NCI-H82 treated with DMSO at 0.1 percent for 48 hours (cell line): Measurements from ENCODE around the gene METTL21A.
"Not testable (repeated sequence)": the region's sequence is repeated elsewhere in the genome, so short reads cannot be mapped to it uniquely, and the experiment has no call there.

Experiments used
- DNase-seq: peaks from one replicate; lab custom pipeline; 2025; ENCODE audit not compliant: unreplicated experiment; lab: John Stamatoyannopoulos, UW

Gene METTL21A

DNA sequence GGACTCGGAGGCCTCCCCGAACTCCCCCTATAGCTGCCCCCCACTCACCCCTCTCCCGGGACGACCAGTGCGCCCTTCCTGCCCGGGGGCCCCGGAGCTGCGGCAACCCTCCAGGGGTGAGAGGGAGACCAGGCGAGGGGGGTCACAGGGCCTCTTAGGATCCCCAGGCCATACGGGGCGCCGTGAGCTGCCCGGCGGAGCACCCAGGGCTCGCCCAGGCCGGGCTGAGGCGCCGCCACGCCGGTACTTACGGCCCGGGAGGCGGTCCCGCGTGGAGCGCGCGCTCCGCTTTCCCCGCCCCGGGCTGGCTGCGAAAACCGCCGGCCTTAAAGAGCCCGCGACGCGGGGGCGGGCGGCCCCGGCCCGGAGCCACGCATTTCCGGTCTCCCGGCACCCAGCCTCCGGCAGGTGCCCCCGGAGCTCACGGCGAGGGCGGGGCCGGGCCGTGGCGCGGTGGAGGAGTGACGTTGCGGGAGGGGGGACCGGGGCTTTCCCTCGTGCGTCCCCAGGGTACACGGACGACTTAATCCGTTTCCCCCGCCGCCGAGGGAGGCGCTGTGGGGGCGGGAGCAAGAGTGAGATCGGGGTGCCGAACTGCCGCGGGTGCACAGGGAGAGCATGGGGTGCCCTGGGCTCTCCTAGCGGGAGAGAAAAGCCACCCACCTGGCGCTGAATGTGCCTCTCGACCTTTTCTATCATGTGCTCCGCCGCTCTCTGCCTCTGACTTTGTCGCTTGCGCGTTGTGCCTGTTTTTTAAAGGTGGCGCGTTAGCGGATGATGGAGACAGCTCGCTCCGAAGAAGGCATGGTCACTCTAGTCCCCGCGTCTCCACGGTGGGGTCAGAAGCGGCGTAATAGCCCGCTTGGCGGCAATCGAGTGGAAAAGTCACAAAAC, at the start of gene METTL21A:
TSS of gene METTL21A (minus strand) at position 381 of the 894 bp plus-strand sequence. CDS start 1,019 bp downstream, outside the sequence.
- DNase-seq, result peak; percentile 80

DNA sequence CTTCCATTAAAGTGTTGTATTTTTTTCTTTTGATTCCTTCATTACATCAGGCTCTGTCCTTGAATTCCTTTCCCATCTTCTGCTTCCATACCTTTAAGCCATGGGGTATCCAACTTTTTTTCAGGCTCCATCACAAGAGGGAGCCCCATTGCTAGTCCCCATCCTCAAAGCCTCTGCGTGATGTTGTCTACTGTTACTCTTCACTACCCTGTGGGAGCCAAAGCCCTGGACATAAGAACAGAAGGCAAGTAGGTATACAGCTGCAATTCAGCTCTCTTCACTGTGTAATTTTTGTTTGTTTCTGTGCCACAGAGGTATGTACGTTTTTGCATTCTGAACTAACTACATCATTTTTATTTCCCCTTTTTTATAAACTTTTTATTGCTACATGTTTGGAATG, 49.6 kb upstream of the METTL21A start:
- no peak for DNase-seq

DNA sequence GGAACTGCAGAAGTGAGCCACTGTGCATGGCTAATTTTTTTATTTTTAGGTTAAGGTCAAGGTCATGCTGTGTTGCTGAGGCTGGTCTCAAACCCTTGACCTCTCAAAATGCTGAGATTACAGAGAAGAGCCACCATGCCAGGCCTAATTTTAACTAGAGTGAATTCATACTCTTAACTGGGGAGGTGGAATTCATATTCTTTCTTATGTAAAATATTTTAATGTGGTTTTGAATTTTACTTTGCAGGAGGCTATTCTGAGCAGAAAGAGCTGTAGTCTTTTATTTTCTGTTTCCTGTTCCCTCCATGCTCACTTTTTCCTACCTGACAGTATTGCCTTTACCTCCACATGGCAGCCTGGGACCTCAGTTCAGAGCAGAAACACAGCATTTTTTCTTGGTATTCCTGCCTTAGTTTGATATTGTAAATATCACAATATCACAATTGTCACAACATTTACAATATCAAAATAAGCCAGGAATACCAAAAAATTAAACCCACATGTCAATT, 49.1 kb upstream of the METTL21A start:
- DNase-seq, result no peak

DNA sequence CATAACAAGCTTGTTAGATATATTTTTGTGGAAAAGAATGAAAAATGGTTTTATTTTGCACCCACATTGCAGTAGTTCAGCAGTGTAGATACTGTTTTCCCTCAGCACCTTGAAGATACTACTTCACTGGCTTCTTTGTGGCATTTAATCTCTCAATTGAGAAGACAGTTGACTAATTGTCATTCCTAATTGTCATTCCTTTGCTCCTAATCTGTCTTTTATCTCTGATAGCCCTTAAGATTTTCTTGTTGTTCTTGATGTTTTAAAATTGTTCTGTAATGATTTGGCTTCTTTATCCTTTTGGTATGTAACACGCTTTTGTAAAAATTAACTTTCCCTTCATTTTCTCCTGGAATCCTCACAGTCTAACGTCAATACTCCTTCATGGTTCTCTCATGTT, 48.2 kb upstream of the METTL21A start:
- no peak for DNase-seq

DNA sequence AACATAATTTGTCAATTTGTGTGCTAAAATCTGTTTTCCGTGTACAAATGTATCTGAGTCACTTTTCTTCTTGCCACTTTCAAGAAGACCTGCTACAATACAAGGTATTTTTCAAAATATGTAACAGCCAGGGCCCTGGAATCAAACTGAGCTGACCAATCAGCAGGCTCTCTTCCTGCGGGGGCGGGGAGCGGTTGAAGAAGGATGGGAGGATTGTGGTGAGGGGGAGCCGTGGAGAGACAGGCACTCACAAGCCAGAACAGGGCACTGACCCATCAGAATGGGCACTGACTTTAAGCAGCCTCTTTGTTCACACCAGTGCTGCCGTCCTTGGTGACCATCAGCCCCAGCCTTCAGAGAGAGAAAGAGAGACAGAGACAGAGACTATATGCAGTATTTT, 45.7 kb upstream of the METTL21A start:
- DNase-seq, result no peak

DNA sequence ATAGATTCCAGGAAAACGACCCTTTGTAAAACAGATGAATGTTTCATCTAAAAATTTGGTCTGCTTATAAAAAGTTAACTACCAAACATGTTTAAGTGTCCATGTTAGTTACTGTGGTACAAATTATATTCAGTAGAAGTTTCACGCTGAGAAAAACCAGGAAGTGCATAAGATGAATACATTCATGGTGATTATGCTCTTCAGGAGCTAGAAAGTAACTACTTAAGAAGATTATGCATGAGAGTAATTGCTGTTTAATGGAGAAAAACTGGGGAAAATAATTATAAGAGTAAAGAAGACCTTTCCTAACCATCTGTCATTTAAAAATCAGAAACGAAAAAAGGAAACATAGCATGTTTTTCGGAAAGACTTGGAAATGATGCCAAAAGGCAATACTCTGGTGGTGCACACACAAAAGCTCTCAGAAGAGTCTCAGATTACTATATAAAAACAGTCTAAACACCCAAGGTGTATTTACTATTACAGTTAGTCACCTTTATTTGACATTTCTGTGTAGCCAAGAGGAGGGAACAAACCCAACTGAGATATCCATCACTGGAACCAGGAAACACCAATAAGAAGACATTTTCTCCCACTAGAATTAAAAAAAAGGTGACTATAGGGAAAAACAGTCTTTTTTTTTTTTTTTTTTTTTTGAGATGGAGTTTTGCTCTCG, 38.8 kb upstream of the METTL21A start:
- no peak for DNase-seq

DNA sequence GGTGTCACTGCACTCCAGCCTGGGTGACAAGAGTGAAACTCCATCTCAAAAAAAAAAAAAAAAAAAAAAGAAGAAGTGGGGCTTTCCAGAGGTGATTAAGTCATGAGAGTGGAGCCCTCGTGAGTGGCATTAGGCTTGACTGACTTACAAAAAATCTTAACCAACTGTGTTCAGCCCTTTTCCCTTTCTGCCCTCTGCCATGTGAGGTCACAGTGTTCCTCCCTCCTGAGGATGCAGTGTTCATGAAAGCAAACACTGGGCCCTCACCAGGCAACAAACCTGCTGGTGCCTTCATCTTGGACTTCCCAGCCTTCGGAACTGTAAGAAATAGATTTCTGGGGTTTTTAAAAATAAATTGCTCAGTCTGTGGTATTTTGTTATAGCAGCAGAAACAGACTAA, 37.0 kb upstream of the METTL21A start:
- DNase-seq, result no peak

DNA sequence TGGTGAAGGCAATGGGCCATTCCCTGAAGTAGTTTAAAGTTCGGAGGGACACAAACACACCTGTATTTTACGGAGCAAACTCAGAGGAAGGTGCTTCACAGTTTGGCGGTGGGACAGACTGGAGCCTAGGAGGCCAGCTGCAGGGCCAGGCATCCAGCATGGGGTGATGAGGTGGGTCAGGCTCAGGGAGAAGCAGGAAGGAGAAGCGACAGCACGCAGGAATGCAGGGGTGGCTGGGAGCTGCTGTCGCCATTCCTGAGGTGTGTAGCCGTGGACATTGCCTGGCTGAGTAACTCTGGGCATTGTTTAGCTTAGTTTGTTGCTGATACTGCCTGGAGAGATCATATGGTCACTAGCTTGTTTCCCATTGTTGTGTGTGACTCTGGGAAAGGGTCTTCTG, 35.8 kb upstream of the METTL21A start:
- DNase-seq, result no peak

DNA sequence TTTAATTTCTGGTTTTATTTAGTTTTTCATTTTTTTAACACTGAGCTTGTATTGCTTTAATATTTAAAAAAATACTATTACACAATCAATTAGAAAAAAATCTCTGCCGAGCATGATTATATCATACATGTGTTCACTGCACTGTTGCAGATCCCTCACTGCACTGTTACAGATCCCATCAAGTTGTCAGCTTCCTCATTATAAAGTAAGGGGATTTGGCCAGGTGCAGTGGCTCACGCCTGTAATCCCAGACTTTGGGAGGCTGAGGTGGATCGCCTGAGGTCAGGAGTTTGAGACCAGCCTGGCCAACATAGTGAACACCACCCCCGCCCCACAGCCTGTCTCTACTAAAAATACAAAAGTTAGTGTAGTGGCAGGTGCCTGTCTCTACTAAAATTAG, 33.0 kb upstream of the METTL21A start:
- no peak for DNase-seq

DNA sequence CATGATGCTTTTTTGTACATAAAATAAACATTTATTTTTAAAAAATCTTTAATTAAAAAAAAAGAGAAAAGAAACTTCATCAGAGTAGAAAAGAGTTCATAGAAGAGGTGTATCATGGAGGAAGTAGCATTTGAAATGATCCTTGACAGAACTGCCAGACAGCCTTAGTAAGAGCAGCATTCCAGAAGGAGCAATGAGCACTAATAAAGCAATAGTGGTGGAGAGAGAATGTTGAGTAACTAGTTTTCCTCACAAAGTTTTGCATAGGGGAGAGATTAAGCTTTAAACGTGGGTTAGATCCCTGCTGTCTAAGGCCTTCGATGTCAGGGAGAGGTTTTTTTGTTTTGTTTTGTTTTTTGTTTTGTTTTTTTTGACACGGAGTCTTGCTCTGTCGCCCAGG, 29.8 kb upstream of the METTL21A start:
- no peak for DNase-seq

DNA sequence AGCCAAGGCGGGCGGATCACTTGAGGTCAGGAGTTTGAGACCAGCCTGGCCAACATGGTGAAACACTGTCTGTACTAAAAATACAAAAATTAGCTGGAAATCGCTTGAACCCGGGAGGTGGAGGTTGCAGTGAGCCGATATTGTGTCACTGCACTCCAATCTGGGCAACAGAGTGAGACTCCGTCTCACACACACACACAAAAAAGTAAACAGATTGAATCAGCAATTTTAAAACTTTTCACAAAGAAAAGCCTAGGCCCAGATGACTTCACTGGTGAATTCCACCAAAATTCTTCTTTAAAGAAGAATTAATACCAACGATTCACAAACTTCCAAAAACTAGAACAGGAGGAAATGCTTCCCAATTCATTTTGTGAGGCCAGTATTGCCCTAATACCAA, 21.4 kb upstream of the METTL21A start:
- not testable (repeated sequence) for DNase-seq

DNA sequence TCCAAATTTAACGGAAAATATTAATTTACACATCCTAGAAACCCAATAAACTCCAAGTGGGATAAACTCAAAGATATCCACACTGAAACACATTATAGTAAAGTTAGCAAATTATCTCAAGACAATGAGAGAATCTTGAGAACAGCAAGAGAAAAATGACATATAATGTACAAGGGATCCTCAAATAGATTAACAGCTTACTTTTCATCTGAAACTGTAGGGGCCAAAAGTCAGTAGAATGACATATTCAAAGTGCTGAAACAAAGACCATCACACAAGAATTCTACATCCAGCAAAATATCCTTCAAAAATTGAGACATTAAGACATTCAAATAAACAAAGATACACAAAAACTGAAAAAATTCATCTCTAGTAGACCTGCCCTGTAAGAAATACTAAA, 18.7 kb upstream of the METTL21A start:
- no peak for DNase-seq

DNA sequence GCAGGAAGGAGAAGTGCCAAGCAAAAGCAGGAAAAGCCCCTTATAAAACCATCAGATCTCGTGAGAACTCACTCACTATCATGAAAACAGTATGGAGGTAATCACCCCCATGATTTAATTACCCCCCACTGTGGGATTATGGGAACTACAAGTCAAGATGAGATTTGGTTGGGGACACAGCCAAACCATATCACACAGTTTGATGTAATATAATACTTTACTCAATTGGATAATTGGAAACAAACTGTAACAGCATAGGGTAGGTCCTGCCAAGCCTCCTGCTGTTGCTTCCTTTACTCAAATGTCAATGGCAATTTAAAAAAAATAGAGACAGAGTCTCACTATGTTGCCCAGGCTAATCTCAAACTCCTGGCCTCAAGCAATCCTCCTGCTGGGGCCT, 15.5 kb upstream of the METTL21A start:
- DNase-seq, result no peak

DNA sequence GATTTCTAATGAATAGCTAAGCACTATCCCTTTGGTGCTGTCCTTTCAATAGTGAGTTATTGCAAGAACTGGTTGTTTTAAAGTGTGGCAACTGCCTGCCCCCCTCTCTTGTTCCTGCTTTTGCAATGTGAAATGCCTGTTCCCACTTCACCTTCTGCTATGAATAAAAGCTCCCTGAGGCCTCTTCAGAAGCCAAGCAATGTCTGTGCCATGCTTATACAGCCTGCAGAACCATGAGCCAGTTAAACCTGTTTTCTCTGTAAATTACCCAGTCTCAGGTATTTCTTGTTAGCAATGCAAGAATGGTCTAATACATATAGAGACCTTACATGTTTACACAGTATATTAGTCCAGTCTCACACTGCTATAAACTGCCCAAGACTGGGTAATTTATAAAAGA, 15.0 kb upstream of the METTL21A start:
- no peak for DNase-seq

DNA sequence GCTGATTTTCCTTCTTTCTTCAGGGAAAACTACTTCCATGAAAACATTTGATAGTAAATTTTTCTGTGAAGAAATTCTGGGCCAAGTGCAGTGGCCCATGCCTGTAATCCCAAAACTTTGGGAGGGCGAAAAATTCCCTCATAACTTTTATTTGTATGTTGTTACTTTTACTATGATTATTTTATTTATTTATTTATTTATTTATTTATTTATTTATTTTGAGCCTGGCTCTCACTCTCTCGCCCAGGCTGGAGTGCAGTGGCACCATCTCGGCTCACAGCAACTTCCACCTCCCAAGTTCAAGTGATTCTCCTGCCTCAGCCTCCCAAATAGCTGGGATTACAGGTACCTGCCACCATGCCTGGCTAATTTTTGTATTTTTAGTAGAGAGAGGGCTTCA, 14.1 kb upstream of the METTL21A start:
- DNase-seq, result not testable (repeated sequence)

DNA sequence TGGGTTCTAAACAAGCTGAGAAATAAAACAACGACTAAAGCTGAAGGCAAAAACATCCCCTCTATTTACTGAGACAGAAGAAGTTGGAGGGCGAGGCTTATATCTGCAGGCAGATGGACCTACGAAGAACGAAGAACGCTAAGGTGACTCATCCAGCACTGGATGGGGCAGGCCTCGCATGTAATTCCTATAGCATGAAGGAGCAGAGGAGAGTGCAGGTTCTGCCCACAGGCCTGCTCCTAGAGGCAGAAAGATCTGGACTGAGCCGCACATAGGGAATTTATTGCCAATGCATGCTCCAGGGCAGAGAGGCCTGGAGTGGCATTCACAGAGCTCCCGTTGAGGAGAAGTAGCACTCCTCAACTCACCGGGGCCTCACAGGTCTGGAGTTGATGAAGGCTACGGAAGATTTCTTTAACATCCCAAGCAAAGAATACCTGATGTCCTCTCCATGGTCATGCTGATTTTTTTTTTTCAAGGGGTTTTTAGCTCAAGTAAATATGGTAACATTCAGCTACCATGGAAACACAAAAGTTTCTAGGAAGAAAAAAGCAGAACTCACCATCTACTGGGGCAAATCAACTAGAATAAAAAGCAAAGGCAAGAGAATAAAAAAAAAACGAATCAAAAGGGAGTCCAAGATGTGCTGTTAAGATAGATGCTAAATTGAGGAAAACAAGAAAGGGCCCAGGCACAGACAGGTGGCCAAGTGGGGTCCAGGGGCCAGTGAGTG, 10.4 kb upstream of the METTL21A start:
- DNase-seq, result no peak

DNA sequence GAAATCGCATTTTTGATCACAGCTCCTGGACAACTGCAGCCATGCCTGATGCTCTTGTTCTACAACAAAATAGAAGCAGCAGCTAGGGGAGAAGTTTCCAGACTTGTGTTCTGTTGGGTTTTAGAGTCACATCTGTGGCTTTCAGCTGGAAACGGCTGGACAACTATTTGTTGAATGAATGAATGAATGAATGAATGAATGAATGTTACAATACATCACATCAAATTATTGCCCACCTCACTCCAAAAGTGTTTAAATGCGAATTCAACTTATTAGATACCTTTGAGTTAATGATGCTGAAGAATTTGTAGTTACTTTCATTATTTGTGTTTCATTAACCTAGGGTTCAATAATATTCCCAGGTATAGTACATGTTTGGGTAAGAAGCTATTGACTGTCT, 8.5 kb upstream of the METTL21A start:
- no peak for DNase-seq

DNA sequence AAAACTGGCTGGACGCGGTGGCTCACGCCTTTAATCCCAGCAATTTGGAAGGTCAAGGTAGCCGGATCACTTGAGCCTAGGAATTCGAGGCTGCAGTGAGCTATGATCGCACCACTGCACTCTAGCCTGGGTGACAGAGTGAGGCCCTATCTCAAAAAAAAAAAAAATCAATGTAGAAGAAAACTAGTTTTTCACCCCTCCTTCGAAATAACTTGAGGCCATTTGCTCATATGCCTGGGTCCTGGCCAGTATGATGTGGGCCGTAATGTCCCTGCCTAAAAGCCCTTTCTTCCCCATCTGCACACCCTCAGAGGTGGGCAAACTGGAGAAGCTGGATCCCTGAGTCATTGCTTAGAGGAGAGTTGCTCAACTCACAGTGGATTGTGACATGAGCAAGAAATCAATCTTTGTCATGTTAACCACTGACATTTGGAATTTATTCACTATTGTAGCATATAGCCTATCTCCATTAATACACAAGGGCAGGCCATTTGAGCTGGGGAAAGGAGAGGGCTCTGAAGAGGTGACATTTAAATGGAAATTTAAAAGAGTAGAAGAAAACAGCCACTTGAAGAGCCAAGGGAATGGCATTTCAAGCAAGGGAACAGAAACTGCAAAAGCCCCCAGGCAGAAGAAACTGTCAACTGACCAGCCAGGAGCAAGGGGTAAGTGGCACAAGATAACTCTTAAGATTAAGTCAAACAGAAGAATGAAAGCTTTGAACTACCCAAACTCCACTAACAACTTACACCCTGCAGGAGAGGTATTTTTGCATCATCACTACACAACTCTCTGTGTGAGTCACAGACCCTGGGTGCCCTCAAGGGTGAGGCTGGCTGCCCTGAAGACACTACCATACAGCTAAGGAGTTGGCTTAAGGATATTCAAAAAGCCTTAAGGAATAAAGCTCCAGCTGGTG, 7.6 kb upstream of the METTL21A start:
- DNase-seq, result no peak

DNA sequence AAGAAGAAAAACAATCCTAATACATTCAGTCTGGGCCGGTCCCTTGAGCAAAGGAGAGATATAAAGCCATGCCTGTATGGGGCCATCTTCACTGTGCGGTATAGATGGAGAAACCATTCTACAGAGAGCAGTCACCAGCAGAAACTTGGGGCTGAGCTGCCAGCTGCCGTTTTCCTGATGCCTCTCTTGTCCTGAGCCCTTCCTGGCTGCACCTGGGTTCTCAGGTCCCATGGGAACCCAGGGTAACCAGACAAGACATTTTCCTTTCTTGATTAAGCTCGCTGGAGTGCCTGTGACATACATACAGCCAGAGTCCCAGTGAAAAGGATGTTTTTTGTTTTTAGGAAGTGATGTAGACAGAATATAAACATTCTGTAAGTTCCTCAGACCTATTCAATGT, 5.3 kb upstream of the METTL21A start:
- peak; percentile 92 for DNase-seq

DNA sequence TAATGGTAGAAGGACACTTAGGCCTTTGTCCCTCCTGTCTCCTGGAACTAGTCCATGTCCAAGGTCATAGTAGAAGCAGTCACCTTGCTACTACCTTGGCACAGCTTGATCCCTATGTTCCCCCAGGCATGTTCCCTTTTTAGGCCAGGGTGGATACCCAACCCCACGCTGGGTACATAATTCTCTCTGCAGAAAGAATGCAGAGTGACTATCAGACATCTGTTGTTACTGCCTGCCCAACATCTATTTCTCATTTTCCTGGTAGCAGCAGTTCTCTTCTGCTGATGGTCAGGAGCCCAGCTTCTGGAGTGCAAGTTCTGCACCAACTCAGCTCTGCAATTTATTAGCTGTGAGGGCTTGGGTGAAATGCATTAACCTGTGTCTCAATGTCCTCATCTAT, 4.4 kb upstream of the METTL21A start:
- DNase-seq, result no peak
